ENCODE data around the gene POU1F1.

The POU1F1 gene, protein sequence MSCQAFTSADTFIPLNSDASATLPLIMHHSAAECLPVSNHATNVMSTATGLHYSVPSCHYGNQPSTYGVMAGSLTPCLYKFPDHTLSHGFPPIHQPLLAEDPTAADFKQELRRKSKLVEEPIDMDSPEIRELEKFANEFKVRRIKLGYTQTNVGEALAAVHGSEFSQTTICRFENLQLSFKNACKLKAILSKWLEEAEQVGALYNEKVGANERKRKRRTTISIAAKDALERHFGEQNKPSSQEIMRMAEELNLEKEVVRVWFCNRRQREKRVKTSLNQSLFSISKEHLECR

DNA sequence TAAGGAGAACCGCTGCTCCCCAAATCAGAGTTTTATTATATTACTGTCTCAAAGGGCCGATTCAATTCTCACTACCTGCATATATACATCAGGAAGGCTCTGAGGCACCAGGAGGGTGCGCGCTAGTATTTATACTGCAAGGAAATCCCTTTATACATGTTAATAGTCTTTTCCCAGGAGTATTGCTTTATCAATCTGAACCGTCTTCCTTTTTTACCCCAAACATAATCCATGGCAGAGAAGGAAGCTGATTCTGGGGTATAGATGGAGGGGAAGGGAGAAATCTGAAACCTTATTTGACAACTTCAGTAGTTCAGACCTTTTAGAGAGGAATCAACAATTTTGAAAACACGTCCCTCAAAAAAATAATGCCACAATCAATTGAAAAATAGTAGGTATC is at the start of gene POU1F1:
POU1F1 (minus strand) TSS at position 101 of the 400 bp plus-strand sequence. CDS start 122 bp downstream, outside the sequence.
- Histone ChIP-seq H3K4me2 (no peak within 1 kb of the TSS), H4K20me1 (ENCODE audit: insufficient read depth) (no peaks in the 10 kb centered on the region), H3K4me3 (IDR thresholded peaks at IDR 0.05; ENCODE audit: insufficient read depth, low read depth, low read length) (no peak within 1 kb of the TSS), H3K9ac (no peak within 1 kb of the TSS), H3K27me3 (ENCODE audit: insufficient read depth, low read depth) (no peaks in the 10 kb centered on the region), H3K79me2 (ENCODE audit: insufficient read depth, low read depth) (no peaks in the 10 kb centered on the region), H2AFZ (ENCODE audit: low read depth) (no peak within 1 kb of the TSS), H3K36me3 (ENCODE audit: insufficient read depth) (no peaks in the 10 kb centered on the region), H3K4me1 (ENCODE audit: low read depth, poor library complexity, severe bottlenecking) (no peaks in the 10 kb centered on the region), H3K27ac (no peak within 1 kb of the TSS)
- TF ChIP-seq CTCF (conservative IDR thresholded peaks at IDR 0.05; ENCODE audit: low read depth, low read length) = no peak

DNA sequence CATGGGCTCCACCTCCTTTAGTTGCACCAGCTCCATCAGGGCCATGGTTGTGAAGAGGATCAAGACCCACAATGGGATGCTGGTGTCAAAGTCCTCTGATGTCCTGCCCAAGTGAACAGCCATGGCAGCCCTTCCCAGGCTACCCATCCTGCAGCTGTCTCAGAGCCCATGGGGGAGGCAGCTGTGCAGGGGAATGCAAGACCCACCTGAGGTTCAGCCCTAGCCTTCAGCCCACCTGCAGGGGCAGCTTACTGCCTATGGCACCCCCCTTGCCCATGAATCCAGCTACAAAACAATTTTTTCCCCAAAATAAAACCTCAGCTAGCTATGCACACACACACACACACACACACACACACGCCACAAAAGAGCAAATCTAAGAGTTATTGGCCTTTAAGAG is 48.2 kb upstream of the POU1F1 start:
- Histone ChIP-seq H2AFZ (ENCODE audit: low read depth) (no peak overlapping the region), H3K36me3 (ENCODE audit: insufficient read depth) (no peaks in the 10 kb centered on the region), H3K27me3 (ENCODE audit: insufficient read depth, low read depth) (no peaks in the 10 kb centered on the region), H3K79me2 (ENCODE audit: insufficient read depth, low read depth) (no peaks in the 10 kb centered on the region), H3K4me3 (IDR thresholded peaks at IDR 0.05; ENCODE audit: insufficient read depth, low read depth, low read length) (no peak overlapping the region), H4K20me1 (ENCODE audit: insufficient read depth) (no peaks in the 10 kb centered on the region), H3K9ac (no peak overlapping the region), H3K4me1 (ENCODE audit: low read depth, poor library complexity, severe bottlenecking) (no peaks in the 10 kb centered on the region), H3K4me2 (no peak overlapping the region), H3K27ac (no peak overlapping the region)
- TF ChIP-seq CTCF (conservative IDR thresholded peaks at IDR 0.05; ENCODE audit: low read depth, low read length) = no peak

GRCh38 chr3:87320756-87321626 is 44.6 kb upstream of the POU1F1 start:
- H3K79me2 ChIP-seq (ENCODE audit: insufficient read depth, low read depth) = no peaks in the 10 kb centered on the region
- no peak overlapping the region for H3K4me3 ChIP-seq (IDR thresholded peaks at IDR 0.05; ENCODE audit: insufficient read depth, low read depth, low read length)
- H3K9ac ChIP-seq = no peak overlapping the region
- TF ChIP-seq CTCF (conservative IDR thresholded peaks at IDR 0.05; ENCODE audit: low read depth, low read length) = no peak
- H3K27me3 ChIP-seq (ENCODE audit: insufficient read depth, low read depth) = no peaks in the 10 kb centered on the region
- H4K20me1 ChIP-seq (ENCODE audit: insufficient read depth) = no peaks in the 10 kb centered on the region
- H2AFZ ChIP-seq (ENCODE audit: low read depth) = no peak overlapping the region
- H3K4me1 ChIP-seq (ENCODE audit: low read depth, poor library complexity, severe bottlenecking) = no peaks in the 10 kb centered on the region
- H3K4me2 ChIP-seq = no peak overlapping the region
- no peaks in the 10 kb centered on the region for H3K36me3 ChIP-seq (ENCODE audit: insufficient read depth)
- no peak overlapping the region for H3K27ac ChIP-seq

DNA sequence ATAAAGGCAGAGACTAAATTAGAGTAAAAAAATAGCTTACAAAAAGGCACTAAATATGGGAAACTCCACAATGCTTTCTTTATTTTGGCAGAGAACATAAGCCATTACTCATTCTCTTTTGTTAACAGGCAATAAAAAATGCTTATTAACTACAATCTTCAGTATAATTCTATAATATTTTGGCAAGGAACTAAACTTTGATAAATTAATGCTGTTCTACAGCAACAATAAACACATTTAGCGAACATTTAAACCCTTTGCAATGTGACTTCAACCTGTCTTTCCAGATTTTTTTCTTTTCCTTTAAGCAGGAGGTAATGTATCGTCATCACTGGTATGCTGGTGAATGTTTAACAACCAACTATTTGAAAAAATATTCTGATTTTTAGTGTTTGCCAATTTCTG is 42.2 kb upstream of the POU1F1 start:
- Histone ChIP-seq H3K79me2 (ENCODE audit: insufficient read depth, low read depth) (no peaks in the 10 kb centered on the region), H3K27ac (no peak overlapping the region), H3K27me3 (ENCODE audit: insufficient read depth, low read depth) (no peaks in the 10 kb centered on the region), H2AFZ (ENCODE audit: low read depth) (no peak overlapping the region), H4K20me1 (ENCODE audit: insufficient read depth) (no peaks in the 10 kb centered on the region), H3K36me3 (ENCODE audit: insufficient read depth) (no peaks in the 10 kb centered on the region), H3K4me1 (ENCODE audit: low read depth, poor library complexity, severe bottlenecking) (no peaks in the 10 kb centered on the region), H3K9ac (no peak overlapping the region), H3K4me2 (no peak overlapping the region), H3K4me3 (IDR thresholded peaks at IDR 0.05; ENCODE audit: insufficient read depth, low read depth, low read length) (no peak overlapping the region)
- no peak for TF ChIP-seq CTCF (conservative IDR thresholded peaks at IDR 0.05; ENCODE audit: low read depth, low read length)

Measured in KMS-11 (cell line).